NCI-H146 (cell line): ENCODE data around the gene MICAL2.
"Not testable (repeated sequence)": the region's sequence is repeated elsewhere in the genome, so short reads cannot be mapped to it uniquely, and the experiment has no call there.

Experiments used
- DNase-seq: peaks from one replicate; lab custom pipeline; 2025; lab: John Stamatoyannopoulos, UW

MICAL2 gene

DNA sequence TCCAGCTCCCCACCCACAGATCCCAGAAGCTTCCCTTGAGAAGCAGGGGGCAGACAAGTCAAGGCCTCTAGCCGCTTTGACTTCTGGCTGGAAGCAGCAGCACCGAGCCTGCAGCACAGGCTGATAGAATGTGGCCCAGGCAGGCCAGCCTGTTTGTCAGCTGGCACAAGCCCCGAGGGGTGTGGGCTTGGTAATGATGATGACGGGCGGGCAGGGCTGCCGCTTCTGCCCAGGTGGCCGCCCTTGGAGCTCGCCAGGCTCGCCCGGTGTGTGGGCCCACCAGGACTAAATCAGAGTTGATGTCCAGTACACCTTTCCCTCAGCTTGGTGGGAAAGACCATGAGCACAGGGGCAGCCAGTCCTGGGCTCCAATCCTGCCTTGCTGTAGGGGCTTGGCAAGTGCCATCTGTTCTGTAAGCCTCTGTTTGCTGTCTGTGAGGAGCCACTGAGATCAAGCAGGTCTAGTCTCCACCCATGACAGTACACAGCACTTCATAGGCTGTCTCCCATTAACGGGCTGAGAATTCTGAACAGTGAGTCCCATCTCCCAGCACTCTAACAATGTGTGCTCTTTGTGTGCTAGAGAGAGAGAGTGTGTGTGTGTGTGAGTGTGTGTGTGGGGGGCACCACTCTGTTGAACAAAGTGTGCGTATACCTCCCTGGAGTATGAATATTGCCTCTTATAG is 26.8 kb downstream of the MICAL2 start:
- no peak for DNase-seq

DNA sequence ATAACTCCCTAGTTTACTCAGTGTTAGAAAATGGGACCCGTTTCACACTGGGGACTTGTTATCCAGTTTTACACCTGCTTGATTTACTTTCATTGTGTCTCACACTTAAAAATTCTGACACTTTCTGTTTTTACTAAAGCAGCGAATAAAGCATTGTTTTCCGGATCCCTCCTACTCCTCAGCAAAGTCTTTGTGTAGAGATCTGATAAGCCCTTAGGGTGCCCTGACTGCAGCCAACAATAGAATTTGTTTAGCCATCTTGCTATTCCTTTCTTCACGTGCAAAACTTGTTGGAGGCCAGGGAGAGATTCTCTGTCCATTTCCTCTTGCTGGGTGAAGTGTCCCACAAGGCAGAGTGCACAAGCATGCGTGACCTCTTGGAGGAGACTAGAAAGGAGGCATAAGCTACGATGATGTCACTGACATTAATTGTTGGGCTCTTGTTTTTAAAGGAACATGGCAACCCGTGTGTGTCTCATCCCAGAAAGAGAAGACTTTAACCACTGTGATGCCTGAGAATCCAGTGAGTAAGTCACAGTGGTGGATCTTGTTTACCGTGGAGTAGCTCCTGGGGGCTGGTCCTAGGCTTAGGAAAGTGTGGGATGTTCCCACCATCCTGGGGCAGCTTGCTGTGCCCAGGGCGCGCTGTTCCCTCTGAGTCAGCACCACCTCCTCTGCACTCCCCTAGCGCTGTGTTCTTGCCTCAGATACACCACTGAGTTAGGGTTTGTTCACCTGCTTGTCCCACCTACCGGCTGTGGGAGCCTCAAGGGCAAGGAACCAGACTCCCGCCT is 27.7 kb downstream of the MICAL2 start:
- no peak for DNase-seq

DNA sequence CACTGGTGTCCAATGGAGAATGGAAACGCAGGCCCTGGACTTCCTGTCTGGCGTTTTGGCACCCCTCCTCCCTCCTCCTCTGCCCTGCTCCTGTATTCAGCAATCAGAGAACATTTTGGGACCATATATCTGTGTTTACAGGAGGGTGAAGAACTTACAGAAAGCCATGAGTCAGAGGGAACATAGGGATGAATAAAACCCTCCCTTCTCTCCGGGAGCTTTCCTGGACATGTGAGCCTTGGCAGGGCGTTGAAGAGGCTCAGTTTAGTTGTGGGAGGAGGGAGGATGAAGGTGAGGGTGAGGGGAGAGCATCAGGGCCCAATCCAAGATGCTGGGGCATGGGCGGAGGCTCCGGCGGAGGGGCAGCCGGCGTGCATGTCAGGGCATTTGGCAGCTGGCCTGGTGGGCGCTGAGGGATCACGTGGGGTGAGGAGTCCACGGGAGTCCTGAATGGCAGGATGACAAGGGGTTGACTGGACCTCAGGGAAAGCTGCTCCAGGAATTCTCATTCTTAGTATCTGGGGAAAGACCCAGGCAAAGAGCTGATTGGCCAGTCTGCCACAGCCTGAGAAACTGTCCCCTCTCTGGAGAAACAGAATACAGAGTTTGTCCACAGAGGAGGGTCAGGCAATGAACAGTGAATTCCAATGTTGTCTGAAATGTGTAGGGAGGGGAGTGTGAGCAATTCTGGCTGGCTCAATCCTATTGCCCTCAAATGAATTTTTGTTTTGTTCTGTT is 28.9 kb downstream of the MICAL2 start:
- no peak for DNase-seq

DNA sequence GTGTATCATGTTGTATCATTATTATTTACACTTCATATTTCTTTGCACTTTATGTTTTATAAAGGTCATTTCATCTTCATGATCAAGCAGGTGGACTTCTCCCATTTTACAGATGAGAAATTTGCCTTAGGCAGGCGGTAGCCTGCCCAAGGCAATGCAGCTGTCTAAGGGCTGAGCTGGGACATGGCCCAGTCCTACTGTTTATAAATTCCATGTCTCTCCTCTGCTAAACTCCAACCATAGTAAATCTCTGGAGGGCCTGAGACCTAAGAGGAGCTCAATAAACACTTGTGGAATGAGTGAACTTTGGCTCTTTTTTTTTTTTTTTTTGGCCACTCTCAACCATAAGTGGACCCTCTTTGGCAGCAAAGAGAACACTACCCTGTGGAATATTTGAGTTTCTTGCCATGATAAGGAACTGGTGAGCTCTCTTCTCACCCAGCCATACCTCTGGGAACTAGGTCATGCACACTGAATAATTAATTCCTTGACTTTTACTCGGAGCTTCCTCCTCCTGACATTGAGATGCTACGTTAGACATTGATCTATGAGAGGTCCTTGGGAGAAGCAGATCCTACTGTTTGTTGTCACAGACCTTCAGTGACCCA is 29.9 kb downstream of the MICAL2 start:
- DNase-seq, result no peak

DNA sequence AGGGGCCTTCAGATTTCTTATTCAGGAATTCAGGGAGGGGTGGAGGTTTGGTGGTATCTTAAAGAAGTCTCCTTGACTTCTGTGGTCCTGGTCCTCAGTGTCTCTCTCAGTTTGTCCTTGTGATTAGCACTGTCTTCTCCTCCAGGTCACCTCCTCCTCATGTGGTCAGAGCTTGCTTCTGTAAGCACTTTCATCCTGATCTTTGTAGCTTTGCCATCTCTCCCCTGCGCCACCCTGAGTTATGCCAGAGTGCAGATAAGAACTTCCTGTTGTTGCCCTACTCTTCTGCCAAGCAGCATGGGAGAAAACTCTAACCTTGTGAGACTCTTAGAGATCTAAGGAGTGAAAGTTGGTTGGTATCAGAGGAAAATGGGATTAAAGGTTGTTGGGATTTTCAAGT is 30.9 kb downstream of the MICAL2 start:
- DNase-seq, result no peak

DNA sequence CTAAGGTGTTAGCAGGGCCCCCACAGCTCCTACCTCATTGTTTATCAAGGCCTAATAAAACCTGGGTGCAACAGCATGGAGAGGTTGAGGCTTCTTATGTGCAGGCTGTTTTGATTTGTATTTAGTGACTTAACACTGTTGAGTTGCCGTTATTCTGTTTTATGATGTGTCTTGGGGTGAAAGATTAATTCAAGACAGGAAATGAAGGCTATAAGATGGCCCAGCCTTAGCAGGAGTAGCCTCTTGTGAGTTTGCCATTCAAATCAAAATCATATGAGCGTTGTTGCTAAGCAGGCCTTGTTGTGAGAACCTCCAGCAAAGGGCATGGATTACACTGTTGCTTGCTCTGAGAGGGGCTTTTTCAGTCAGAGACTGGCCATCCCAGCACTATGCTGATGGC is 31.8 kb downstream of the MICAL2 start:
- no peak for DNase-seq

DNA sequence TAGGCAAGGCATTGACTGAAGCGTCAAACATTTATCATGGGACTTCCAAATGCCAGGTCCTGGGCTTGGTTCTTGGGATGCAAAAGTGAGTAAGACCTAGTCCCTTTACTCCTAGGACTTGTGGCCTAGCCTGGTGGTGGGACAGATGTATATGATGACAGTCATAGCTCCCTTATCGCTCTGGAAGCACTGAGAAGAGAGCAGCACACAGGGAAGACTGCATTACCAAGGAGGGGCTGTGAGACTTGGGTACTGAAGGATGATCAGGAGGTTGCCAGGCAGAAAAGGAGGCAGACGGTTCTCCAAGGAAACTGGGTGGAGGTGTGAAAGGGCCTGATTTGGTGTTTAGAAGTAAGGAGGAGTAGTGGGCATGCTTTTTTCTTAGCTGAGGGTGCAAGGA is 32.5 kb downstream of the MICAL2 start:
- DNase-seq, result no peak

DNA sequence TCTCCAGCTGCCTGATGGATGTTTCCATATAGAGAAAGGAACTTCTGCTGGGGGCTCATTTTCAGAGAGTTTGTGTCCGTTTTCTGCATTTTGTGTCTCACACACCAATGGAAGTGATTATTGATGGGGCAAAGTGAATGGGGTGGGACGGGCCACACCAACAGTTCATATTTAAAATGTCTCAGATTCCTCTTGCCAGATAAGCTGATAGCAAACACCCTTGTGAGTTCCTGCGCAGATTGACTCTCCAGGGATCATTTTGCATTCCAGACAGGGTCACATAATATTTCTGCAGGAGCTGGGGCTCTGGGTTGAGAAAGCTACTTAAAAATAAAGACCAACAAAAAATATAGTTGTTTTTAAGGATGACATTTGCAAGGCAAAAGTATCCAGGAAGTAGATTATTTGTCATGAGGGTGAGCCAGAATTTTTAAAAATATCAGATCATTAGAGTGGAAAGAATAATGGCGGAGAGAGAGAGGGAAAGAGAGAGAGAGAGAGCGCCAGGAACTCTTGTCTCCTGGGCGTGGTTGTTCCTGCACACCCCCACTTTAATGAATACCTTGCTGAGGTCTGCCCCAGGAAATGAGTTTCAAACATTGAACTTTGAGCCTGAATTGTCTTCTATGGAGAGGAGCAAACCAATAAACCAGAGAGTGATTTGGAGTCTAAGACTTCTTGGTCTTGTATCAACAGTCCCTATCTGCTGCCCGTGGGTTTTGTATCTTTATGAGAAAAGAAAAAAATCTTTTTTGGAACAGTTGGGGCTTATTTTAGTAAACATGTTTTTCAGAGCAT is 33.3 kb downstream of the MICAL2 start:
- no peak for DNase-seq

DNA sequence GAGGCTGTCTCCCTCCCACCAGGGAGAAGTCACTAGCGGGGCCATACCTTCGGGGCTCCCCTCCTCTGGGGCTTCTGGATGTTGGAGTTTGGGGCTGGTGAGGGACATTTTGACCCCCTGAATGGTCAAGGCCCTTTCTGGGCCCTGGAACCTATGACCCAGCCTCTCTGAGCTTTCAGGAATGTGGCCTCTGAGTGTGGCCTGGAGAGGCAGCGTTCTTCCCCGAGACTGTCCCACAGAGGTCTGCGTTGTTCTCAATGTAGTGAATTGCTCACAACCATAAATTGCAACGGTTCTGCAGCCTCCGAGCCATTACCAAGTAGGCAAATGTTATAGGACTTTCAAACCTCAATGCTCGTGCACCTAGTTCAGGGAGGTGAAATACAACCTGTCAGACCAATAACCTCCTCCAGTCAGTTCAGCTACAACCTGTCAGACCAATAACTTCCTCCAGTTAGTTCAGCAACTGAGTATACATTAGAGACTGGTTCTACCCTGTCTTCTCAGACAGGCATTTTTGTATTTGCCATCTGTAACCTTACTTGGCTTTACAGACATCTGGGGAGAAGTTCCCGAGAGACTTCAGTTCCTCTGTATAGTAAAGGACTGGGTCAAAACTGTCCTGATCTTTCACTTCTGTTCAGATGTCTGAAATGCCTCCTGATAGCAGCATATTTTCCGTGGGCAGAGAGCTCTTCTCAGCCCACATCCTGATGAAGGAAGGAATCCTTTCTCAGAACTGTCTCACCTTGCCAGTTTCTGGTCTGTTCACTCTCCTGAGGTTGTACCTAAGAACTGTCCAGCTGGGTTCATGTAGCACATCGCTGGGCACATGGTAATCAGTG is 34.2 kb downstream of the MICAL2 start:
- no peak for DNase-seq

DNA sequence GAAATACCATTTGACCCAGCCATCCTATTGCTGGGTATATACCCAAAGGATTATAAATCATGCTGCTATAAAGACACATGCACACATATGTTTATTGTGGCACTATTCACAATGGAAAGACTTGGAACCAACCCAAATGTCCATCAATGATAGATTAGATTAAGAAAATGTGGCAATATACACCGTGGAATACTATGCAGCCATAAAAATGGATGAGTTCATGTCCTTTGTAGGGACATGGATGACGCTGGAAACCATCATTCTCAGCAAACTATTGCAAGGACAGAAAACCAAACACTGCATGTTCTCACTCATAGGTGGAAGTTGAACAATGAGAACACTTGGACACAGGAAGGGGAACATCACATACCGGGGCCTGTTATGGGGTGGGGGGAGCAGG is 36.3 kb downstream of the MICAL2 start:
- not testable (repeated sequence) for DNase-seq

DNA sequence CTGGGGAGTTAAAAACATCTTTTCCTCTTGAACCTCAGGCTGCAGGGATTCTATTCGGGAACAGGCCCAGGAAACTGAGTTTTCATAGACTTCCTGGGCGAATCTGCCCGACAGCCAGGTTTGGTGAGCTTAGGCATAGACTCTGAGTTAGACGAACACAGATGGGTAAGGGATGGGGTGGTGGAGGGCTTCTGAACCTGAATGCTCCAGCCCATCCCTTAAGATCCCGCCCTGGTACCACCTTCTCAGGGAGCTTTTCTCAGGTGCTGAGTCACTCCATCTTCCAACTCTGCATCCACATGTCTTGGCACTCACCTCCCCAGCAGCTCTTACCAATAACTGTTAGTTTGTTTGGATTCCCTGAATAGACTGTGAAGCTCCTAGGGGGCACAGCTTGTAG is 37.4 kb downstream of the MICAL2 start:
- DNase-seq, result no peak

DNA sequence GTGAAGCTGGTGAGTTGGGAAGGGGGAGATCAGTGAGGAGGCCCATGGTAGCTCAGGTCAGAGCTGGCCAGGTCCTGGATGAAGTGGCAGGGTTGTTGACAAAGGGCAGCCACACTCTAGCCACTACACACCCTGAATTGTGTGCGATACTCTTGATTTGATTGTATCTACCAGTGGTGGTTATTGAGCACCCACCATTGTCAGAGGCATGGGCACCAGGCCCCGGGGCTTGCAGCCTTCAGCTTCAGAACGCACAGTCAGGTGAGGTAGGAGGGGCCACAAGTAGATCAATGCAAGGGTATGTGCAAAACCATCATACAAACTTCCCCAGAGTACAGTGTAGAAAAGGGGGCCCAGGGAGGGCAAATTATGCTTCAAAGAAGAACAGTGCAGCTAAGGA is 38.1 kb downstream of the MICAL2 start:
- no peak for DNase-seq

DNA sequence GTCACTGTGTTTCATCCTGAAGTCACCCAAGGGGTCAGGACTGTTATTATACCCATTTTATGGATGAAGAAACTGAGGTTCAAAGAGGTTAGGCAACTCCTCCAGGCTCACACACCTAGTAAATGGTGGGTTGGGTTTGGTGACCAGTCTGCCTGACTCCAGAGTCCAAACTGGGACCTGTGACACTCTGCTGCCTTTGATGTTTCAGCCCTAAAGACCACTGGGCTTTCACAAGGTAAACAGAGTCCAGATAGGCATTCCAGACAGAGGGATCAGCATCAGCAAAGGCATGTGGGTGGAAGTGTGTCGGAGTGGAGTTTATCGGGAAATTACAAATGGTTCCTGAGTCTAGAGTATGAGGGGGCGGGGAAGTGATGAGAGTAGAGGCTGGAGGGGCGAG is 38.5 kb downstream of the MICAL2 start:
- no peak for DNase-seq

DNA sequence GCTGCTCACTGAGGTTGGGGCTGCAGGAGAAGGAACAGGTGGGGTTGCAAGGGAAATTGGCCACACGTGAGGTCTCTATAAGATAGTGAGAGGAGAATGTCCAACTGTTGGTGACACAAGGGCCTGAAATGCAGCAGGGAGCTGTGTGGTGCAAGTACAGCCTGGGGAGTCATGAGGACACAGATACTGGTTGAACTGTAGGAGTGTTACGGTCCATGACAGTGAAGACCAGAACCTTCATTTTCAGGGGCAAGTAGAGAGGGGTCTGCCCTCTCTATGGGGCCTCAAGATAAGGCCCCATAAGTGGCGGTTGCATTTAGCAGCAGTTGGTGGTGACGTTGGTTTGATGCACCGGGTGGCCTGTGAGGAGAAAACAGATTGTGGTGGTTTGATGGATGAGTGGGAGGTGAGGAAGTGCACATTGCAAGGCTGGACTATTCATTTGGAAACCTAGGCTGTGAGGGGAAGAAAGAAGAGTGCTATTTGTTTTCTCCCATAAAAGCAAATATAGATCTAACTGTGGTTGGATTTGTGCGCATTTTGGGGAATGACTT is 39.4 kb downstream of the MICAL2 start:
- no peak for DNase-seq

DNA sequence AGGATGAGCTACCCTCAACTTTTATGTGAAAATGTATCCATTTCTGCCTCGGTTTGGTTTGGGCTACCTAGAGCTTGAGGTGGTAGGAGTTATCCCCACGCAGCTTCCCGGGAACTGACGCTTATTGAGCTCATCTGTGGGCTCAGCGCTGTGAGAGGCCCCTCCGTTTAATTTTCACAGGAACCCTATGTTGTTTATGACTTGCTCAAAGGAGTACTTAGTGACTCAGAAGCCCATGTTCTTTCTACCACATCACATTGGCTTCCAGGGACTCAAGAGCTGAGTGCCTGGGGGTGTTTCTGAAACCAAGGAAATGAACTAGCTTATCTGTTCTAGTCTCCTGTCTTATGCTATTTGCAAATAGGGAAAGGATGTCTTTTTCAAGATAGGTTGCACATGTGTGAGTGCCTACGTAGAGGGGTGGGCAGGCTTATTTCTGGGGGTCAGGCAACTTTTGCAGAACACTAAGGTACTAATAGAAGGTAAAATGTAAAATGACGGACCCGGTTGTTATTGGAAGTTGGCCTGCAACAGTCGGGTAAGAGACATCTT is 40.5 kb downstream of the MICAL2 start:
- no peak for DNase-seq

DNA sequence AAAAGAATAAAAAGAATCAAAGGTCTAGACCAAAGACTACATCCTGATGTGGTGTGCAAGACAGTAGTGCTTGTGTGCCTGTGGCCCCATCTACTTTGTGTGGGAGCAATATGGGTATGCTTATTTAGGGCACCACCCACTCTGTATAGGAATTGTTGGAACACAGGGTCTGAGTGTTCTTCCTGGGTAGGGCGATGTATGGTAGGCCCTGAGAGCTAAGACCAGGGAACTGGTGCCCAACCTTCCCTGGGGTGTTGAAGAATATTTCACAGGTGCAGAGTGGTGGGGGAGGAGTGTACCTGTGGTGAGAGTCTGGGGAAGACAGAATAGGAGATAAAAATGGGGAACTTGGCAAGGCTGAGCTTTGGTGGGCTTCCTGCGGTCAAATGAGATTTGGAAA is 41.9 kb downstream of the MICAL2 start:
- DNase-seq, result no peak

DNA sequence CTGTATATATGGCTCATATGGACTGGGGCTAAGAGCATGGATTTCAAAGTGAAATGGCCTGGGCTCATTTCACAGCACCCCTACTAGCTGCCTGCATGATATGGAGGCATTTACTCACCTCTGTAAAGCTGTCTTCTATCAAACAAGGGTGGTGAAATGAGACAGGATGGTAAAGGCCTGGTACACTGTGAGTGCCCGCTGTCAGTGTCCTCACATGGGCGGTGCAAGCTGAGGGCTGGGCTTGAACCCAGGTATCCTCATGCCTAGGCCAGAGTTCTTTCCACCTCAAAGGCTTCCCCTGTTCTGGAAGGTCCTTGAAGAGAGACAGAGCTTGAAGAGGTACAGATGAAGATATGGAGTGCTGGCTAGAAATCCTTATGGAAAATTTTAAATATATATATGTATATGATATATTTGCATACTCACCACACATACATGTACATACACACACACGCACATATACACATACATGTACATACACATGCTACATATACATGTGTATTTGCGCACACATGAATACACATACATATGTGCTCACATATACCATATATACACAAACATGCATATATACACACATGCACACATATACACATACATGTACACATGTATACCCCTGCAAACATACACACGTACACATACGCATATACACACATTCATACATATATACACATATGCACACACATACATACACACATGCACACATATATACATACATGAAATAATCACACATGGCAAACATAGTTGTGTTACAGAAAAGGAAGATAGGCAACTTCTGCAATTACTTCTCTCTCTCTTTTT is 44.7 kb downstream of the MICAL2 start:
- no peak for DNase-seq

DNA sequence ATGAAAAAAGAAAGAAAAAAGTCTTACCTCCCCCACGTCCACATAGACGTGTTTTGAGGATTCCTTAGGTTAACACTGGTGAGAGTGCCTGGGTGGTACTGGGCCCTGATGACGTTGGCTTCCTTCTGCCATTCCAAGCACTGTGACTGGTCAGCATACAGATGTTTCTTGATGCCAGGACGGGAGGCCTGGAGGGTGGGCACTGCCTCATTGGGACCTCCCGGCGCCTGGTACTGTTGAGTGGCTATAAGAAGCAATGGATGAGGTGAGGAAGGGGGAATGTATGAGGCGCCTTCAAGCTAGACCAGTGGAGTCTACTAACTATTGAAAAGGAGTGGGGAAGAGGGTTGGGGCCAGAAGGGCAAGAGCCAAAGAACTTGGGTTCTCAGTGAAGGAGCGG is 45.3 kb downstream of the MICAL2 start:
- no peak for DNase-seq
